ENCODE results near the gene BRF1.

GRCh38 chr14:105168496-105168978, 132.3 kb downstream of the BRF1 start, which contains the start of gene JAG2:
- TF ChIP-seq CTCF (IDR thresholded peaks at IDR 0.05) (no peak), POLR2A (IDR thresholded peaks at IDR 0.05) (no peak)

Measured in ovary (tissue), 3 donors.